Esophagus muscularis mucosa (tissue), 4 donors: ENCODE measurements around the gene SLC8A1.

Experiments used
- EP300 ChIP-seq: sonication (generic); formaldehyde crosslinking; IDR thresholded peaks from one replicate; pipeline ENCODE4 v1.6.1; 2017; ENCODE audit warnings: antibody characterized with exemption
- POLR2A ChIP-seq: fragments of 450-650 bp; IDR thresholded peaks from one replicate; pipeline ENCODE4 v1.6.1; 2017; ENCODE audit warnings: antibody characterized with exemption, moderate library complexity, mild to moderate bottlenecking, low read depth
- TF ChIP-seq, protein P1 (sequence below), 3 experiments: fragments of 200-600 bp in 2 of 3; fragments of 450-650 bp in 1 of 3; sonication (generic) in 2 of 3; IDR thresholded peaks; one replicate each; pipeline ENCODE4 v1.5.1; 2017 to 2019; ENCODE audit warnings: antibody characterized with exemption in 3 of 3, mild to moderate bottlenecking in 2 of 3, moderate library complexity in 1 of 3

DNA sequence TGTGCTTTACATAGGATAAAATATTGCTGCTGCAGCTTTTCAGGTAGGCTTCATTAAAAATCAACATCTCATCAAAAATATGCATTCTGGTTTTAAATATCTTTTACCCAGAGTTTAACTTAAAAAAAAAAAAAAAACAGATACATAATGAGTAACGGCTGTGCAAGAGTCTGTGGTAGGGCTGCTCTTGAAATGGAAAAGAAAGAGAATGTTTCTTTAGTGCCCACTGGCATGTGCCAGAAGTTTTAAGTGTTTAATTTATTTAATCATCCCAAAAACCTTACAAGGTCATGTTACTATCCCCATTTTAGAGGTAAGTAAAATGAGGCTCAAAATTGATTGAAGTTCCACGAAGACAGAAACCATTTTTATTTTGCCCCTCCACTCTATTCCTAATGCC lies 92.1 kb downstream of the SLC8A1 start:
- TF ChIP-seq, protein P1, sequence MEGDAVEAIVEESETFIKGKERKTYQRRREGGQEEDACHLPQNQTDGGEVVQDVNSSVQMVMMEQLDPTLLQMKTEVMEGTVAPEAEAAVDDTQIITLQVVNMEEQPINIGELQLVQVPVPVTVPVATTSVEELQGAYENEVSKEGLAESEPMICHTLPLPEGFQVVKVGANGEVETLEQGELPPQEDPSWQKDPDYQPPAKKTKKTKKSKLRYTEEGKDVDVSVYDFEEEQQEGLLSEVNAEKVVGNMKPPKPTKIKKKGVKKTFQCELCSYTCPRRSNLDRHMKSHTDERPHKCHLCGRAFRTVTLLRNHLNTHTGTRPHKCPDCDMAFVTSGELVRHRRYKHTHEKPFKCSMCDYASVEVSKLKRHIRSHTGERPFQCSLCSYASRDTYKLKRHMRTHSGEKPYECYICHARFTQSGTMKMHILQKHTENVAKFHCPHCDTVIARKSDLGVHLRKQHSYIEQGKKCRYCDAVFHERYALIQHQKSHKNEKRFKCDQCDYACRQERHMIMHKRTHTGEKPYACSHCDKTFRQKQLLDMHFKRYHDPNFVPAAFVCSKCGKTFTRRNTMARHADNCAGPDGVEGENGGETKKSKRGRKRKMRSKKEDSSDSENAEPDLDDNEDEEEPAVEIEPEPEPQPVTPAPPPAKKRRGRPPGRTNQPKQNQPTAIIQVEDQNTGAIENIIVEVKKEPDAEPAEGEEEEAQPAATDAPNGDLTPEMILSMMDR (IDR thresholded peaks at IDR 0.05) = no peak
- no peak for TF ChIP-seq POLR2A
- no peak for TF ChIP-seq EP300
